ENCODE measurements around the gene FOXP2.

DNA sequence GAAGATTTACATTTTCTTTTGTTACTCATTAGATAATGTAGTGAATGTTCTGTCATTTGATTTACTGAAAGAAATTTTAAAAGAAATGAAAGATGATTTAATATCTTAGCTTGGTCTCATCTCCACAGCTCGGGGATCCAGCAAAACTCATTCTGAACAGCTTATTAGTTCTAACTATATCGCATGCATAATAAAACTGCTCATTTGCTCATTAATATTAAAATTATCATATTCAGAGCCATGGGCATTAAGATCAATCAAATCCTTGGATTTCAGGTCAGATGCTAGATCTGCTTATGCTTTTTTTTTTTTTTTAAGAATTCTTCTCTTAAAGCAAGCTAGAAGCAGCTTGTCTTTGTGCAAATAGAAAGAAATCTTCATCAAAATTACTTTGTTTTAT is 246.1 kb downstream of the FOXP2 start:
- TF ChIP-seq GATA2 (IDR thresholded peaks at IDR 0.05; ENCODE audit: low read depth, low read length) (no peak), GATA3 (IDR thresholded peaks at IDR 0.05; ENCODE audit: low read depth, low read length) (no peak)

Data from SH-SY5Y (cell line).